NOMO-1 treated with DMSO at 0.1 percent for 48 hours (cell line): ENCODE results near the gene CEP131.
A peak's percentile ranks its signal among the peaks of the same experiment; 100 is the strongest.

Source experiments
- DNase-seq: peaks from one replicate; lab custom pipeline; 2025; ENCODE audit not compliant: unreplicated experiment; lab: John Stamatoyannopoulos, UW

Gene CEP131

GRCh38 chr17:81200695-81201580 is 21.8 kb downstream of the CEP131 start:
- peak; percentile 53 for DNase-seq

GRCh38 chr17:81200201-81200600 is 22.6 kb downstream of the CEP131 start:
- no peak for DNase-seq

- no peak for DNase-seq
Measured at GRCh38 chr17:81199482-81199830, 23.3 kb downstream of the CEP131 start.

- DNase-seq = no peak
Measured at GRCh38 chr17:81198826-81199481, 23.8 kb downstream of the CEP131 start.

- no peak for DNase-seq
Measured at GRCh38 chr17:81197831-81198490, 24.8 kb downstream of the CEP131 start.

GRCh38 chr17:81197409-81197795 is 25.4 kb downstream of the CEP131 start:
- no peak for DNase-seq

GRCh38 chr17:81196505-81197408 is 26.0 kb downstream of the CEP131 start:
- no peak for DNase-seq

GRCh38 chr17:81195941-81196495 is 26.7 kb downstream of the CEP131 start:
- no peak for DNase-seq

- DNase-seq = no peak
Measured at GRCh38 chr17:81194941-81195901, 27.5 kb downstream of the CEP131 start.

- DNase-seq = no peak
Measured at GRCh38 chr17:81194225-81194760, 28.5 kb downstream of the CEP131 start.

GRCh38 chr17:81193470-81194224 is 29.1 kb downstream of the CEP131 start:
- no peak for DNase-seq

GRCh38 chr17:81193051-81193410 is 29.7 kb downstream of the CEP131 start:
- no peak for DNase-seq

- no peak for DNase-seq
Measured at GRCh38 chr17:81192386-81193050, 30.2 kb downstream of the CEP131 start.

- DNase-seq = no peak
Measured at GRCh38 chr17:81191646-81192045, 31.1 kb downstream of the CEP131 start.

GRCh38 chr17:81191116-81191515 is 31.6 kb downstream of the CEP131 start:
- DNase-seq = no peak

- no peak for DNase-seq
Measured at GRCh38 chr17:81190591-81190990, 32.2 kb downstream of the CEP131 start.

- no peak for DNase-seq
Measured at GRCh38 chr17:81189670-81190530, 32.9 kb downstream of the CEP131 start.
